ENCODE results near the gene ZNF213.
"Not testable (repeated sequence)": the region's sequence is repeated elsewhere in the genome, so short reads cannot be mapped to it uniquely, and the experiment has no call there.

The ZNF213 gene

GRCh38 chr16:3149630-3150345 is 15.0 kb downstream of the ZNF213 start:
- peak; percentile 68 to 80 for DNase-seq

DNA sequence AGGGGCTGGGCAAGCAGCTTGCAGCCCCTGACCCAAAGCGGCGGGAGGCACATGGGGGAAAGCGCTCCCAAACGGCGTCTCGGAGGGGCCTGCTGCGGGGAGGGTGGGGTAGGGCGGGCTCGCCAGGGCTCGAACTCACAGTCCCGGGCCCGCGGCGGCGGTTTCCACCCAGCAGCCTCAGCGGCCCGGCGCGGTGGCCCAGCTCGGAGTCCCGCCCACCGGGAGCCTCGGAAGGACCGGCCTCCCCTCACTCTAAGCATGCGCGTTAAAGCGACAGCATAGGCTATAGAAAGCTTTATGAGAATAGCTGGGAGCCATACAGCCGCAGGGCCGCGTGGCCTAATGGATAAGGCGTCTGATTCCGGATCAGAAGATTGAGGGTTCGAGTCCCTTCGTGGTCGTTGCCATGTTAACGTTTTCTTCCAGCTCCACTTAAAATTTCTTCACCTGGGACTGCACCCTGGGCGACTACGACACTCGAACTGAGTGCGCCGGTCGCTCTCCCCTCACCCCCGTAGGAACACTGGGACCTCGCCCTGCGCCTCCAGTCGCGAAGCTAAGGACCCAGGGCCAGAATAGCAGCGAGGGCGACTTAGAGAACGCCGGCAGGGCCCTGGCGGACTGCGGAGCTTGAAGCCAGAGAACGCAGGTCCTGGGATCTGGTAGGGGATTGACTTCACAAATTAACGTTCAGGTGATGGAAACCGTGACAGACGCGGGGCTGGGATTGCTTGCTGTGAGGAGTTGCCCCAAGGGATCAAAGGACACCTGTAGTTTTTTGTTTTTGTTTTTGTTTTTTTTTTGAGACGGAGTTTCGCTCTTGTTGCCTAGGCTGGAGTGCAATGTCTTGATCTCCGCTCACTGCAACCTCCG is 15.8 kb downstream of the ZNF213 start:
- DNase-seq, result peak; percentile 96 to 100

DNA sequence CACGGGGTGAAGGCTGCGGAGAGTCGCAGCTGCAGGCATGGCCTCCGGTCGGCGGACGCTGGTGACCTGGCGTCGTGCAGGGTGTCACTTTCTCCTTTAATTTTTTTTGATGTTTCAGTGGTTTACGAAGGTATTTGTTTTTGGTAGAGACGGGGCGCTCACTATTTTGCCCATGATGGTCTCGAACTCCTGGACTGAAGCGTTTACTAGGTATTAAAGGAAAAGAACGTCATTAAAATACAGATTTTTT is 17.1 kb downstream of the ZNF213 start:
- no peak for DNase-seq

GRCh38 chr16:3152277-3152990 is 17.6 kb downstream of the ZNF213 start:
- DNase-seq, result peak; percentile 79 to 98

- DNase-seq, result no peak
Measured at GRCh38 chr16:3152991-3153368, 18.2 kb downstream of the ZNF213 start.

DNA sequence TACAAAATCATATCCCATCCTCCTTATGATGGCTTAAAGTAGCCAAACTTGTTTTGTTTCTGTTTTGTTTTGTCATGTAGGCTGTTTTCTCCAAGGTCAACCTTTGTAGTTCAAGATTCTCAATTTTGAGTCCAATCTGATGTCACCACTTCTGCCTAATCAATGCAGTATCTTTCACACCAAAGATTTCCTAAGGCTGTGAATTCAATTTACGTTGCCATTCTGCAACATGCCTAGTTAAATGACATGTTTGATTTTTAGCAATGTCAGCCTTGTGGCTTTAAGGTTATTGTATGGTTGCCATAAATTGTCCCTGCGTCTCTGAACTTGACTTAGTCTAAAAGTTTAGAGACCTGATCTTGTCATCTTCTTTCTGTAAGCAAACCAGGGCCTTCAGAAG is 20.4 kb downstream of the ZNF213 start:
- no peak for DNase-seq

DNA sequence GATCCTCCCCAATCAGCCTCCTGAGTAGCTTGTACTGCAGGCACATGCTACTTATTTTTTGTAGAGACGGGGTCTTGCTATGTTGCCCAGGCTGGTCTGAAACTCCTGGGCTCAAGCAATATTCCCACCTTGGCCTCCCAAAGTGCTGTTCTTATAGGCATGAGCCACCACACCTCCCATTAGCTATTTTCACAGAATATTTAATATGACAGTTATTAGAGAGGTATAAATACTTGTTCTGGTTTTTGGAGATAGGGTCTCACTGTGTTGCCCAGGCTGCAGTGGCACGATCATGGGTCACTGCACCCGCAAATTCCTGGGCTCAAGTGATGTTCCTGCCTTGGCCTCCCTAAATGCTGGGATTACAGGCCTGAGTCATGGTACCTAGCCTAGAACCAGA is 21.1 kb downstream of the ZNF213 start:
- no peak for DNase-seq

DNA sequence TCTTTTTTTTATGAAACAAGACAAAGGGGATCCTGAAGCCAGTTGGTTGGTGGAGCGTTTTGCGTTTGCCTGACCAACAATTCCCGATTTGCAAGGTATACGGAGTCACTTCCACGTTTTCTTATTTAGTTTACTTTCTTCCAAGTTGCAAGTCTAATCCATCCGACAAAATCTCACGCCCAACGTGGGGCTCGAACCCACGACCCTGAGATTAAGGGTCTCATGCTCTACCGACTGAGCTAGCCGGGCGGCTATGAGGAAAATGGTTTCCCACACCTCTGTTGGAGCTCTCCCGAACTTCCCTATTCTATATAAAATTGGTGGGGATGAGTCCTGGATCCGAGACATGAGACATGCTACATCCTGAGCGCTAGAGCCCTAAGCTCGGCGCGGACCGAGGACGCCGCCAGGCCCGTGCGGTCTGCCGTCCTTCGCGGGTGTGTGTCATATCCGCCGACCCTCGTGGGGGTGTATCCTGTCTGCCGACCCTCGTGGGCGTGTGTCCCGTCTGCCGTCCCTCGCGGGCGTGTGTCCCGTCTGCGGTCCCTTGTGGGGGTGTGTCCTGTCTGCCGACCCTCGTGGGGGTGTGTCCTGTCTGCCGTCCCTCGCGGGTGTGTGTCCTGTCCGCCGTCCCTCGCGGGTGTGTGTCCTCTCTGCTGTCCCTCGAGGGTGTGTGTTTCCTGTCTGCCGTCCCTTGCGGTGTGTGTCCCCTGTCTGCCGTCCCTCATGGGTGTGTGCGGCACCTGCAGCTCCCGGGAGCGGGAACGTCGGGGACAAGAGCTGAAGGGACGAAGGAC is 22.6 kb downstream of the ZNF213 start:
- DNase-seq, result peak; percentile 81 to 90

DNA sequence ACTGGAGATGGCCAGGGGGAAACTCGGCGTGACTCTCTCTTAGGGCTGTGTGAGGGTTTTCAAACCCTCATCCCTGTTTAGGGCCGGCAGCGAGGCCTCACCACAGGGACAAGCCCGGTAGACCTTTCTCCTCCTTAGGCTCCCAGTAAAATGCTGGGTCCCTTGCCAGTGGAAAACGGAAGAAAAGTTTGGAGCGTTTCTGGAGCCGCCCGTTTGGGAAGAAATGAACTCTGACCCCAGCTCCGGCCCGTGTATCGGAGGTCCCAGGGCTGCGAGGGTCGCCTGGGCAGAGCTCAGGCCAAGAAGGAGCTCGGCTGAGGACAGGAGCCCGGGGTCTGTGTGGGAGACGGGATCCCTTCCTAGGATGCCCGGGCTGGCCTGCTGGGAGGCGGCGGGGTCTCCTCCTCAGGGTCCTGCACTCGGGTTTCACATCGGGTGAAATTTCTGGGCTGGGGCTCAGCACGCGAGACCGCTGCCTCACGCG is 23.2 kb downstream of the ZNF213 start:
- DNase-seq, result no peak

DNA sequence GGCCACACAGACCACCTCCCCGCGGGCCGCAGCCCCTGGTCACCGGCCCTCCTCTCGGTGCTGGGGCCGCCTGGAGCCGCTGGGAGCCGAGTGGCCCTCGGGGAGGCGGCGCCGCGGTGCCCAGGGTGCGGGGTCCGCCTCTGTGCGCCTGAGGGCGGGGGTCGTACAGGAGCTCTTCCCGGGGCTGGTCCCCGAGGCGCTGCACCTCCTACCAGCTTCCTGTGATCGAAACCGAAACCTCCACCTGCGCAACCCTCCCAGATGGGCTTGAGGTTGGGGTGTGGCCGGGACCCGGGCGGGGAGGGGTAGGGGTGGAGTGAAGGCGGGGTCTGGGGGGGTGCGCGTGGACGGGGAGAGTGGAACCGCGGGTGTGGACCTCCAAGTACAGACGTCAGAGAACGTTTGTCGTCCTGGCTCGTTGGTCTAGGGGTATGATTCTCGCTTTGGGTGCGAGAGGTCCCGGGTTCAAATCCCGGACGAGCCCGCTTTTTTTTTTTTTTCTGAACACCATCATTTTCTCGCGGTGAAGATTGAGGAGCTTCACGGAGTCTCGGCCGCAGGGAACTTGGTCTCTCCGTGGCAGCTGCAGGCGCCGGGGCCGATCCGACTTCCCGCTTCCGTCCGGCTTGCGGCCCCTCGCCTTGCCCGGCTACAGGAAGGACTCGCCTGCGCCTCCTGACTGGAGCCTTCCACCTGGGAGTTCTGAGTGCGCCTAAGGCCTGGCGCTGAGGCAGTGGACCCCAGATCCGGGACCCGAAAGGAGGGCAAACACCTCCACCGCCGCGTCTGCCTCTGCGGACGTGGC is 23.9 kb downstream of the ZNF213 start:
- peak; percentile 74 to 87 for DNase-seq

DNA sequence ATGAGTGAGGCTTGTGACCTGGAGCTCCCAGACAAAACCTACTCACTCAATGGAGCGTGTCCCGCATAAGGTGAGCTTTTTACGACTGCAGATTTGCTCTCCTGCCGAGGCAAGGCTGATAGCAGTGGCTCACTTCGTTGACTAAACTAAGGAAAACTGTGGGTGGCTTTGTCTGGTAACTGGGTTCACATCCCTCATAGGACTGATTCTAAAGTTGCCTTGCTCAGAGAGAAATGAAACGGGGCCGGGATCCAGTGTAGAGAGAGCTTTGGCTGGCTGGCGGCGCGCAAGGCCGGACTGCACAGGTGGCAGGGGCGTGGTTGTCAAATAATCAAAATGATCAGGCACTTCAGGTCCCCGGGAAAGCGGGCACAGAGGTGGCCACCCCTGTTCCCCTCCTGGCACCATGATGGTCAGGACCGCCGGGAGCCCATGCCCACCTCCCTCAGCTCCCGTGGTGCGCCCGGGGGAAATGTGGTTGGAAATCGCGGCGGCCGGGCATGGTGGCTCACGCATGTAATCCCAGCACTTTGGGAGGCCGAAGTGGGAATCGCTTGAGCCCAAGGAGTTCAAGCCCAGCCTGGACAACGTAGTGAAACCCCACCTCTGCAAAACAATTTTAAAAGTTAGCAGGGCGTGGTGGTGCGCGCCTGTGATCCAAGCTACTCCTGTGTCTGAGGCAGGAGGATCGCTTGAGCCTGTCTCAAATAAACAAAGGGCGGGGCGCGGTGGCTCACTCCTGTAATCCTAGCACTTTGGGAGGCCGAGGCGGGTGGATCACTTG is 26.6 kb downstream of the ZNF213 start:
- no peak for DNase-seq

- DNase-seq, result no peak
Measured at GRCh38 chr16:3164121-3164991, 29.5 kb downstream of the ZNF213 start.

DNA sequence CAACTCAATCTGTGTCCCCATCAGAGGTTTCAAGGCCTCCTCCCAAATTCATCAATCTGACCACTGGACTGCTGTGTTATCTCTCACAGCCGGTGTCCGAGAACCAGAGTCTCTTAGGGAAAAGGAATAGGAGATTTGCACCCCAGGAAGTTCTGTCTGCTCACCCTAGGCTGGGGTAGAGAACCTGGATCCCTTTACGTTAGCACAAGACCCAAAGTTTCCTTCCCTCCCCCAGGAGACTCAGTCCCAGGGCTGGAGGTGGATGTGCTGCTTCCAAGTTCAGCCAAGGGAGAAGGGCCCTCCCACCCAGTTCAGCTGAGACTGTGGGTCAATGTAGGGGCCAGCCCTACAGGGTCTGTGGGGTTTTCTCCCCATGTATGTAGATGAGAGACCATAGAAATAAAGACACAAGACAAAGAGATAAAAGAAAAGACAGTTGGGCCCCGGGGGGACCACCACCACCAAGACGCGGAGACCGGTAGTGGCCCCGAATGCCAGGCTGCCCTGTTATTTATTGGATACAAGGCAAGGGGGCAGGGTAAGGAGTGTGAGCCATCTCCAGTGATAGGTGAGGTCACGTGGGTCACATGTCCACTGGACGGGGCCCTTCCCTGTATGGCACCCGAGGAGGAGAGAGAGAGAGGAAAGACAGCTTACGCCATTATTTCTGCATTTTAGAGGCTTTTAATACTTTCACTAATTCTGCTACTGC is 30.4 kb downstream of the ZNF213 start:
- DNase-seq, result no peak

DNA sequence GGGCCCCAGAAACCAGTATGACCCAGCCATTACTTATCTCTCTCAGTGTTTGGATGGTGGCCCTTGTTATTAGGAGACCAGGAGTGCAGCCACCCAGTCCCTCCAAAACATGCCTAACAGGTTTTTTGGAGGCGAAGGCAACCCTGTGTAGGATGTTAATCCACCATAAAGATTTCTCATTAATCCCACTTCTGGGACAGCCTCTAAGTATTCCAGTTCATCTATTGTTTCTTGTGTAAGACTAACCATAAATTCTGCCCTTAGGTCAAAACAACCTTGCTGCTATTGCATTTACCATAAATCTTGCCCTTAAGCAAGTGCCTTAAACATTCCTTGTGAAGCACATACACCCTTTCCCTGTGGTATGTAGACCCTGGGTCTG is 31.7 kb downstream of the ZNF213 start:
- no peak for DNase-seq

DNA sequence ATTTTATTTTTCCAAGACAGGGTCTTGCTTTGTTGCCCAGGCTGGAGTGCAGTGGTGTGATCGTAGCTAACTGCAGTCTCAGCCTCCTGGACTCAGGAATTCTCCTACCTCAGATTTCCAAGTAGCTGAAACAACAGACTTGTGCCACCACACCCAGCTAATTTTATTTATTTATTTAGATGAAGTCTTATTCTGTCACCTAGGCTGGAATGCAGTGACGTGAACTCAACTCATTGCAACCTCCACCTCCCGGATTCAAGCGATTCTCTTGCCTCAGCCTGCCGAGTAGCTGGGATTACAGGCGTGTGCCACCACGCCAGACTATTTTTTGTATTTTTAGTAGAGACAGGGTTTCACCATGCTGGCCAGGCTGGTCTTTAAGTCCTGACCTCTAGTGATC is 33.9 kb downstream of the ZNF213 start:
- DNase-seq, result not testable (repeated sequence)

DNA sequence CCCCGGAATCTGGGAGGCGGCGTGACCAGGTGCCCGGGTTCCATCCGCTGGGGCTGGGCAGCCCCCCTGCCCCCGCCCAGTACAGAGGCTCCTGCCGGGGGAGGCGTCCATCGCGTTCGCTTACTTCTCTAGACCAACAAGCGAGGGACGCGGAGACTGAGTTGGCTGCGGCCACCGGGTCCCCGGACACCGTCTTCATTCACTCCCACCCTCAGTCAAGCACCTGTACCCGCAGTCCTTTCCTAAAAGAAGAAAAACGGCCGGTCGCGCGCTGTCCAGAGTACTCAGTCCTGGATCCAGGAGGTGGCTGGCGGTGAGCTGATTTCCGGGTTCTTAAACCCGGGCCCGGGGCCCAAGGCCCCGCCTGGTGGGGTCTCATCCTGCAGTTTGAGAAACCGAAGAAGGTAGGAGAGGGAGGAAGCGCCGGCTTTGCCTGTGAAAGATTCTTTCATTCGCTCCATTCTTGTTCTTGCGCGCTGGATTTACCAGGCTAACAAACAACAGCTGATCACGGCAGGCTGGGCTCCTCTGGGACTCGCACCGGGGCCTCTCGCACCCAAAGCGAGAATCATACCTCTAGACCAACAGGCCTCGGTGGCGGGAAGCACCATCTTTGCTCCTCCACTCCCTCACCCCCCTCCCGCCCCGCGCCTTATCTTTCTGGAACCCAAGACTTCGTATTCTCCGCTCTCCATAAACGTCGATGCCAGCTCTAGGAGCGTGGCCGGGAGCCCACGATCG is 35.8 kb downstream of the ZNF213 start:
- no peak for DNase-seq

GRCh38 chr16:3171181-3171854 is 36.5 kb downstream of the ZNF213 start:
- DNase-seq, result no peak

All from inflammatory macrophage treated with lipopolysaccharide for 1 hour (primary cell).